GM23338 (cell line): Measurements from ENCODE around the gene RAB17. TPM values are rescaled to one million over a fixed set of nuclear protein-coding genes. Genes with fewer than 3 reads are reported as not detected.

Source experiments
- ATAC-seq: fragments of 200-7000 bp; cut with Tn5 transposase; 3 replicates; pipeline ENCODE4 v1.9.1; 2020
- DNase-seq: peaks from one replicate; pipeline ENCODE4 v3.0.0-alpha.2; 2015; ENCODE audit warnings: low spot score
- H2AFZ ChIP-seq: fragments of 200-600 bp; sonication (generic); 2 replicates; pipeline ENCODE4 v1.8.0; 2016; ENCODE audit warnings: antibody characterized with exemption, mild to moderate bottlenecking, moderate library complexity
- H3F3A ChIP-seq: fragments of 200-600 bp; sonication (generic); replicated peaks from 2 replicates; pipeline ENCODE4 v1.8.0; 2017; ENCODE audit warnings: antibody characterized with exemption, mixed run types, low read depth
- H3K27ac ChIP-seq: fragments of 200-600 bp; sonication (generic); 2 replicates; pipeline ENCODE4 v1.6.1; 2016; ENCODE audit warnings: low read depth
- H3K27me3 ChIP-seq: fragments of 200-600 bp; sonication (generic); 2 replicates; pipeline ENCODE4 v1.8.0; 2016; ENCODE audit warnings: mild to moderate bottlenecking, mixed run types, moderate library complexity; ENCODE audit not compliant: insufficient read depth
- H3K36me3 ChIP-seq: fragments of 200-600 bp; sonication (generic); 2 replicates; pipeline ENCODE4 v1.8.0; 2016; ENCODE audit warnings: mild to moderate bottlenecking; ENCODE audit not compliant: insufficient read depth
- H3K4me1 ChIP-seq: fragments of 200-600 bp; sonication (generic); 2 replicates; pipeline ENCODE4 v1.8.0; 2016; ENCODE audit warnings: mild to moderate bottlenecking, moderate library complexity; ENCODE audit not compliant: insufficient read depth
- H3K4me2 ChIP-seq: fragments of 200-600 bp; sonication (generic); 2 replicates; pipeline ENCODE4 v1.7.1; 2017; ENCODE audit warnings: mixed run types
- H3K4me3 ChIP-seq: fragments of 200-600 bp; sonication (generic); 2 replicates; pipeline ENCODE4 v1.6.1; 2016; ENCODE audit warnings: mixed run types
- H3K79me2 ChIP-seq: fragments of 200-600 bp; sonication (generic); replicated peaks from 2 replicates; pipeline ENCODE4 v1.8.0; 2017; ENCODE audit warnings: mild to moderate bottlenecking; ENCODE audit not compliant: insufficient read depth
- H3K9me2 ChIP-seq: fragments of 200-600 bp; sonication (generic); 2 replicates; pipeline ENCODE4 v1.8.0; 2017; ENCODE audit not compliant: insufficient read depth
- H4K20me1 ChIP-seq: fragments of 200-600 bp; sonication (generic); replicated peaks from 2 replicates; pipeline ENCODE4 v1.8.0; 2017; ENCODE audit warnings: mild to moderate bottlenecking; ENCODE audit not compliant: insufficient read depth
- H3K27ac Mint-ChIP-seq: 2 replicates; pipeline ENCODE4 v1.8.0; 2020; ENCODE audit warnings: inconsistent platforms, mild to moderate bottlenecking, moderate library complexity, mixed read lengths
- H3K27me3 Mint-ChIP-seq: 3 replicates; pipeline ENCODE4 v1.8.0; 2022; ENCODE audit warnings: low read depth, mild to moderate bottlenecking, moderate library complexity, mixed read lengths, inconsistent platforms; ENCODE audit not compliant: insufficient read depth, poor library complexity
- H3K36me3 Mint-ChIP-seq: 3 replicates; pipeline ENCODE4 v1.8.0; 2021; ENCODE audit warnings: low read depth, mild to moderate bottlenecking, inconsistent platforms, moderate library complexity, mixed read lengths
- H3K4me1 Mint-ChIP-seq: 3 replicates; pipeline ENCODE4 v1.8.0; 2020; ENCODE audit warnings: mild to moderate bottlenecking, inconsistent platforms, mixed read lengths
- H3K4me3 Mint-ChIP-seq: 3 replicates; pipeline ENCODE4 v1.8.0; 2021; ENCODE audit warnings: moderate library complexity, mild to moderate bottlenecking, inconsistent platforms, mixed read lengths
- H3K9me3 Mint-ChIP-seq: 3 replicates; pipeline ENCODE4 v1.8.0; 2020; ENCODE audit warnings: moderate library complexity, mild to moderate bottlenecking, inconsistent platforms, mixed read lengths
- CREB1 ChIP-seq: fragments of 250-450 bp; sonication (Bioruptor Pico); IDR thresholded peaks from 2 replicates; pipeline ENCODE4 v1.5.0; 2020; ENCODE audit warnings: low read depth, mild to moderate bottlenecking, moderate library complexity
- EZH2 ChIP-seq: fragments of 200-600 bp; sonication (generic); IDR thresholded peaks from one replicate; pipeline ENCODE4 v1.8.0; 2017; ENCODE audit warnings: antibody characterized with exemption, mild to moderate bottlenecking, low read depth; ENCODE audit not compliant: unreplicated experiment
- EZH2phosphoT487 ChIP-seq: fragments of 200-600 bp; sonication (generic); IDR thresholded peaks from one replicate; pipeline ENCODE4 v1.8.1; 2018; ENCODE audit warnings: antibody characterized with exemption; ENCODE audit not compliant: unreplicated experiment
- JUNB ChIP-seq: IDR thresholded peaks from one replicate; pipeline ENCODE4 v1.6.1; 2016; ENCODE audit warnings: antibody characterized with exemption; ENCODE audit not compliant: unreplicated experiment
- NANOG ChIP-seq: IDR thresholded peaks from 2 replicates; pipeline ENCODE4 v1.6.1; 2016; ENCODE audit warnings: antibody characterized with exemption, borderline replicate concordance
- POLR2AphosphoS5 ChIP-seq: IDR thresholded peaks from 2 replicates; pipeline ENCODE4 v1.6.1; 2016; ENCODE audit warnings: antibody characterized with exemption, low read depth
- STAT1 ChIP-seq: IDR thresholded peaks from one replicate; pipeline ENCODE4 v1.6.1; 2016; ENCODE audit warnings: antibody characterized with exemption; ENCODE audit not compliant: unreplicated experiment
- ZNF114 ChIP-seq: fragments of 250-450 bp; sonication (Bioruptor Pico); IDR thresholded peaks from 2 replicates; pipeline ENCODE4 v1.5.0; 2020; ENCODE audit warnings: mild to moderate bottlenecking, moderate library complexity
- ZNF331 ChIP-seq: fragments of 250-450 bp; sonication (Bioruptor Pico); IDR thresholded peaks from 2 replicates; pipeline ENCODE4 v1.5.0; 2020; ENCODE audit warnings: low read depth, mild to moderate bottlenecking, moderate library complexity
- polyA plus RNA-seq: library from polyadenylated mRNA; unstranded; fragments of >200 nt; fragmentation: Nextera tagmentation; extraction: Ambion mirVana; gene quantifications from 2 replicates; pipeline ENCODE4 v1.2.1, GENCODE V29; 2016
- total RNA-seq: library from RNA; depleted of rRNA; stranded (reverse); fragments of >200 nt; shearing (Covaris generic); gene quantifications from 2 replicates; pipeline ENCODE4 v1.2.3, GENCODE V29; 2014
- TF ChIP-seq, protein P1 (sequence below): IDR thresholded peaks from 2 replicates; pipeline ENCODE4 v1.6.1; 2016; ENCODE audit warnings: antibody characterized with exemption
- TF ChIP-seq, protein P2 (sequence below), 2 experiments: fragments of 200-600 bp in 1 of 2; sonication (generic) in 1 of 2; conservative IDR thresholded peaks; 2 replicates each; pipeline versions ENCODE4 v1.5.1 to v1.6.1; 2016 to 2017; ENCODE audit warnings: antibody characterized with exemption in 2 of 2, low read depth in 2 of 2, mild to moderate bottlenecking in 2 of 2, moderate library complexity in 1 of 2
- TF ChIP-seq, protein P3 (sequence below): IDR thresholded peaks from one replicate; pipeline ENCODE4 v1.6.1; 2018; ENCODE audit warnings: antibody characterized with exemption; ENCODE audit not compliant: unreplicated experiment
- TF ChIP-seq, protein P4 (sequence below): fragments of 250-450 bp; sonication (Bioruptor Pico); IDR thresholded peaks from 2 replicates; pipeline ENCODE4 v1.5.0; 2020; ENCODE audit warnings: mild to moderate bottlenecking, moderate library complexity

Gene RAB17
- total and polyA plus RNA-seq, 2 experiments from 2014 or later: 22.4 to 26.9 TPM

DNA sequence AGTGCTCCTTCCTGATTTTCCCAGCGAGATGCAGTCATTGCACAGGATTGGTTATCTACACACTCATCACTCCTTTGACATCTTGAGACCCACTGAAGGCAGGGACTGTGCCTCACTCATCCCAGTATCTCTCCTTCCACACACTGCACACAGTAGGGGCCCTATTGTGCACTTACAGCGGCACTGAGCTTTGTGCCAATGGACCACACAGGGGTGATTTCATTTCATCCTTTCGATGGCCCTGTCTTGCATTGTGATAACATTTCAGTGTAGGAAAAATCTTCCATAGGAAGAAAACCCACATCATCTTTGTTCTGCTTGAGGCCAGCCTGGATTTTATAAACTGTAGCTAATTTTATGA is 25.8 kb upstream of the RAB17 start:
- H3K4me3 ChIP-seq: no peak overlapping the region
- H3K27me3 Mint-ChIP-seq: peaks cover 22% of the 10 kb centered on the region
- peaks cover 8% of the 10 kb centered on the region; the same call in 1 of the 2 replicates for H3F3A ChIP-seq
- peaks cover 2% of the 10 kb centered on the region; the same call in 2 of the 3 replicates for H3K9me3 Mint-ChIP-seq
- no peak overlapping the region for H3K4me3 Mint-ChIP-seq
- no peak for DNase-seq
- H4K20me1 ChIP-seq: no peaks in the 10 kb centered on the region
- H3K4me1 Mint-ChIP-seq: peaks cover 46% of the 10 kb centered on the region
- peak overlapping the region; percentile 81; the same call in 1 of the 2 replicates for H2AFZ ChIP-seq
- no peaks in the 10 kb centered on the region for H3K36me3 ChIP-seq
- no peaks in the 10 kb centered on the region for H3K27me3 ChIP-seq
- no peak overlapping the region for H3K27ac ChIP-seq
- TF ChIP-seq ZNF114 (no peak), JUNB (no peak), NANOG (no peak), EZH2phosphoT487 (no peak), EZH2 (no peak), POLR2AphosphoS5 (no peak), STAT1 (no peak), CREB1 (CRISPR knock-in tag) (no peak), ZNF331 (CRISPR knock-in tag) (no peak)
- TF ChIP-seq, protein P1, sequence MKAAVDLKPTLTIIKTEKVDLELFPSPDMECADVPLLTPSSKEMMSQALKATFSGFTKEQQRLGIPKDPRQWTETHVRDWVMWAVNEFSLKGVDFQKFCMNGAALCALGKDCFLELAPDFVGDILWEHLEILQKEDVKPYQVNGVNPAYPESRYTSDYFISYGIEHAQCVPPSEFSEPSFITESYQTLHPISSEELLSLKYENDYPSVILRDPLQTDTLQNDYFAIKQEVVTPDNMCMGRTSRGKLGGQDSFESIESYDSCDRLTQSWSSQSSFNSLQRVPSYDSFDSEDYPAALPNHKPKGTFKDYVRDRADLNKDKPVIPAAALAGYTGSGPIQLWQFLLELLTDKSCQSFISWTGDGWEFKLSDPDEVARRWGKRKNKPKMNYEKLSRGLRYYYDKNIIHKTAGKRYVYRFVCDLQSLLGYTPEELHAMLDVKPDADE: no peak
- TF ChIP-seq, protein P2, sequence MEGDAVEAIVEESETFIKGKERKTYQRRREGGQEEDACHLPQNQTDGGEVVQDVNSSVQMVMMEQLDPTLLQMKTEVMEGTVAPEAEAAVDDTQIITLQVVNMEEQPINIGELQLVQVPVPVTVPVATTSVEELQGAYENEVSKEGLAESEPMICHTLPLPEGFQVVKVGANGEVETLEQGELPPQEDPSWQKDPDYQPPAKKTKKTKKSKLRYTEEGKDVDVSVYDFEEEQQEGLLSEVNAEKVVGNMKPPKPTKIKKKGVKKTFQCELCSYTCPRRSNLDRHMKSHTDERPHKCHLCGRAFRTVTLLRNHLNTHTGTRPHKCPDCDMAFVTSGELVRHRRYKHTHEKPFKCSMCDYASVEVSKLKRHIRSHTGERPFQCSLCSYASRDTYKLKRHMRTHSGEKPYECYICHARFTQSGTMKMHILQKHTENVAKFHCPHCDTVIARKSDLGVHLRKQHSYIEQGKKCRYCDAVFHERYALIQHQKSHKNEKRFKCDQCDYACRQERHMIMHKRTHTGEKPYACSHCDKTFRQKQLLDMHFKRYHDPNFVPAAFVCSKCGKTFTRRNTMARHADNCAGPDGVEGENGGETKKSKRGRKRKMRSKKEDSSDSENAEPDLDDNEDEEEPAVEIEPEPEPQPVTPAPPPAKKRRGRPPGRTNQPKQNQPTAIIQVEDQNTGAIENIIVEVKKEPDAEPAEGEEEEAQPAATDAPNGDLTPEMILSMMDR (conservative IDR thresholded peaks at IDR 0.05; ENCODE audit: low read depth in 2 of 2): no peak
- TF ChIP-seq, protein P3, sequence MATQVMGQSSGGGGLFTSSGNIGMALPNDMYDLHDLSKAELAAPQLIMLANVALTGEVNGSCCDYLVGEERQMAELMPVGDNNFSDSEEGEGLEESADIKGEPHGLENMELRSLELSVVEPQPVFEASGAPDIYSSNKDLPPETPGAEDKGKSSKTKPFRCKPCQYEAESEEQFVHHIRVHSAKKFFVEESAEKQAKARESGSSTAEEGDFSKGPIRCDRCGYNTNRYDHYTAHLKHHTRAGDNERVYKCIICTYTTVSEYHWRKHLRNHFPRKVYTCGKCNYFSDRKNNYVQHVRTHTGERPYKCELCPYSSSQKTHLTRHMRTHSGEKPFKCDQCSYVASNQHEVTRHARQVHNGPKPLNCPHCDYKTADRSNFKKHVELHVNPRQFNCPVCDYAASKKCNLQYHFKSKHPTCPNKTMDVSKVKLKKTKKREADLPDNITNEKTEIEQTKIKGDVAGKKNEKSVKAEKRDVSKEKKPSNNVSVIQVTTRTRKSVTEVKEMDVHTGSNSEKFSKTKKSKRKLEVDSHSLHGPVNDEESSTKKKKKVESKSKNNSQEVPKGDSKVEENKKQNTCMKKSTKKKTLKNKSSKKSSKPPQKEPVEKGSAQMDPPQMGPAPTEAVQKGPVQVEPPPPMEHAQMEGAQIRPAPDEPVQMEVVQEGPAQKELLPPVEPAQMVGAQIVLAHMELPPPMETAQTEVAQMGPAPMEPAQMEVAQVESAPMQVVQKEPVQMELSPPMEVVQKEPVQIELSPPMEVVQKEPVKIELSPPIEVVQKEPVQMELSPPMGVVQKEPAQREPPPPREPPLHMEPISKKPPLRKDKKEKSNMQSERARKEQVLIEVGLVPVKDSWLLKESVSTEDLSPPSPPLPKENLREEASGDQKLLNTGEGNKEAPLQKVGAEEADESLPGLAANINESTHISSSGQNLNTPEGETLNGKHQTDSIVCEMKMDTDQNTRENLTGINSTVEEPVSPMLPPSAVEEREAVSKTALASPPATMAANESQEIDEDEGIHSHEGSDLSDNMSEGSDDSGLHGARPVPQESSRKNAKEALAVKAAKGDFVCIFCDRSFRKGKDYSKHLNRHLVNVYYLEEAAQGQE: no peak
- TF ChIP-seq, protein P4, sequence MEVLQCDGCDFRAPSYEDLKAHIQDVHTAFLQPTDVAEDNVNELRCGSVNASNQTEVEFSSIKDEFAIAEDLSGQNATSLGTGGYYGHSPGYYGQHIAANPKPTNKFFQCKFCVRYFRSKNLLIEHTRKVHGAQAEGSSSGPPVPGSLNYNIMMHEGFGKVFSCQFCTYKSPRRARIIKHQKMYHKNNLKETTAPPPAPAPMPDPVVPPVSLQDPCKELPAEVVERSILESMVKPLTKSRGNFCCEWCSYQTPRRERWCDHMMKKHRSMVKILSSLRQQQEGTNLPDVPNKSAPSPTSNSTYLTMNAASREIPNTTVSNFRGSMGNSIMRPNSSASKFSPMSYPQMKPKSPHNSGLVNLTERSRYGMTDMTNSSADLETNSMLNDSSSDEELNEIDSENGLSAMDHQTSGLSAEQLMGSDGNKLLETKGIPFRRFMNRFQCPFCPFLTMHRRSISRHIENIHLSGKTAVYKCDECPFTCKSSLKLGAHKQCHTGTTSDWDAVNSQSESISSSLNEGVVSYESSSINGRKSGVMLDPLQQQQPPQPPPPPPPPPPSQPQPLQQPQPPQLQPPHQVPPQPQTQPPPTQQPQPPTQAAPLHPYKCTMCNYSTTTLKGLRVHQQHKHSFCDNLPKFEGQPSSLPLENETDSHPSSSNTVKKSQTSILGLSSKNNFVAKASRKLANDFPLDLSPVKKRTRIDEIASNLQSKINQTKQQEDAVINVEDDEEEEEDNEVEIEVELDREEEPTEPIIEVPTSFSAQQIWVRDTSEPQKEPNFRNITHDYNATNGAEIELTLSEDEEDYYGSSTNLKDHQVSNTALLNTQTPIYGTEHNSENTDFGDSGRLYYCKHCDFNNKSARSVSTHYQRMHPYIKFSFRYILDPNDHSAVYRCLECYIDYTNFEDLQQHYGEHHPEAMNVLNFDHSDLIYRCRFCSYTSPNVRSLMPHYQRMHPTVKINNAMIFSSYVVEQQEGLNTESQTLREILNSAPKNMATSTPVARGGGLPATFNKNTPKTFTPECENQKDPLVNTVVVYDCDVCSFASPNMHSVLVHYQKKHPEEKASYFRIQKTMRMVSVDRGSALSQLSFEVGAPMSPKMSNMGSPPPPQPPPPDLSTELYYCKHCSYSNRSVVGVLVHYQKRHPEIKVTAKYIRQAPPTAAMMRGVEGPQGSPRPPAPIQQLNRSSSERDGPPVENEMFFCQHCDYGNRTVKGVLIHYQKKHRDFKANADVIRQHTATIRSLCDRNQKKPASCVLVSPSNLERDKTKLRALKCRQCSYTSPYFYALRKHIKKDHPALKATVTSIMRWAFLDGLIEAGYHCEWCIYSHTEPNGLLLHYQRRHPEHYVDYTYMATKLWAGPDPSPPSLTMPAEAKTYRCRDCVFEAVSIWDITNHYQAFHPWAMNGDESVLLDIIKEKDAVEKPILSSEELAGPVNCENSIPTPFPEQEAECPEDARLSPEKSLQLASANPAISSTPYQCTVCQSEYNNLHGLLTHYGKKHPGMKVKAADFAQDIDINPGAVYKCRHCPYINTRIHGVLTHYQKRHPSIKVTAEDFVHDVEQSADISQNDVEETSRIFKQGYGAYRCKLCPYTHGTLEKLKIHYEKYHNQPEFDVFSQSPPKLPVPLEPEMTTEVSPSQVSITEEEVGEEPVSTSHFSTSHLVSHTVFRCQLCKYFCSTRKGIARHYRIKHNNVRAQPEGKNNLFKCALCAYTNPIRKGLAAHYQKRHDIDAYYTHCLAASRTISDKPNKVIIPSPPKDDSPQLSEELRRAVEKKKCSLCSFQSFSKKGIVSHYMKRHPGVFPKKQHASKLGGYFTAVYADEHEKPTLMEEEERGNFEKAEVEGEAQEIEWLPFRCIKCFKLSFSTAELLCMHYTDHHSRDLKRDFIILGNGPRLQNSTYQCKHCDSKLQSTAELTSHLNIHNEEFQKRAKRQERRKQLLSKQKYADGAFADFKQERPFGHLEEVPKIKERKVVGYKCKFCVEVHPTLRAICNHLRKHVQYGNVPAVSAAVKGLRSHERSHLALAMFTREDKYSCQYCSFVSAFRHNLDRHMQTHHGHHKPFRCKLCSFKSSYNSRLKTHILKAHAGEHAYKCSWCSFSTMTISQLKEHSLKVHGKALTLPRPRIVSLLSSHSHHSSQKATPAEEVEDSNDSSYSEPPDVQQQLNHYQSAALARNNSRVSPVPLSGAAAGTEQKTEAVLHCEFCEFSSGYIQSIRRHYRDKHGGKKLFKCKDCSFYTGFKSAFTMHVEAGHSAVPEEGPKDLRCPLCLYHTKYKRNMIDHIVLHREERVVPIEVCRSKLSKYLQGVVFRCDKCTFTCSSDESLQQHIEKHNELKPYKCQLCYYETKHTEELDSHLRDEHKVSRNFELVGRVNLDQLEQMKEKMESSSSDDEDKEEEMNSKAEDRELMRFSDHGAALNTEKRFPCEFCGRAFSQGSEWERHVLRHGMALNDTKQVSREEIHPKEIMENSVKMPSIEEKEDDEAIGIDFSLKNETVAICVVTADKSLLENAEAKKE: no peak
- H3K27ac Mint-ChIP-seq: no peak overlapping the region
- no peak overlapping the region for H3K4me2 ChIP-seq
- no peak for ATAC-seq
- H3K9me2 ChIP-seq: peaks cover 8% of the 10 kb centered on the region; the same call in 1 of the 2 replicates
- peaks cover 35% of the 10 kb centered on the region for H3K4me1 ChIP-seq
- no peaks in the 10 kb centered on the region for H3K36me3 Mint-ChIP-seq
- no peaks in the 10 kb centered on the region for H3K79me2 ChIP-seq
